ENCODE results near the gene CYB5B.

CYB5B gene

DNA sequence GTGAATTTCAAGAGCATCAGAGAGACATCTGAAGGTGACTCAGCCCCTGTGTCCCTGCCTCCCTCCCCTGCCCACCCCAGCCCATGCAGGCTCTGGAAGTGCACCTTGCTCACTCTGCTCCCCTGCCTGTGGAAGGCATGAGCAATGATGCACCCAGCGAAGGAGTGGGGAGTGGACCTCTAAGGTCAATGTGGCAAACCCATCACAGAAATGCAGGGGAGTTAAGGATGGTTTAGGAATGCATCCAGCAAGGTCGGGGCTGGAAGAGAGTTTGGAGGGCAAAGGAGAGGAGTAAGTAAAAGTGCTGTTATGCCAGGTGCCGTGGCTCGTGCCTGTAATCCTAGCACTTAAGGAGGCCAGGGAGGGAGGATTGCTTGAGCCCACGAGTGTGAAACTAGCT, 61.9 kb downstream of the CYB5B start:
- TF ChIP-seq NFRKB (IDR thresholded peaks at IDR 0.05) (no peak), BHLHE40 (IDR thresholded peaks at IDR 0.05; ENCODE audit: borderline replicate concordance) (no peak), L3MBTL2 (conservative IDR thresholded peaks at IDR 0.05) (no peak), FOXM1 (IDR thresholded peaks at IDR 0.05; ENCODE audit: borderline replicate concordance) (no peak), HDGF (IDR thresholded peaks at IDR 0.05; ENCODE audit: borderline replicate concordance) (no peak), SP1 (IDR thresholded peaks at IDR 0.05) (no peak), FOXA1 (IDR thresholded peaks at IDR 0.05) (no peak), TARDBP (IDR thresholded peaks at IDR 0.05) (no peak), FOXK2 (IDR thresholded peaks at IDR 0.05) (no peak), ARNT (IDR thresholded peaks at IDR 0.05) (no peak), ZNF384 (IDR thresholded peaks at IDR 0.05) (no peak), ELF4 (IDR thresholded peaks at IDR 0.05) (no peak), LEF1 (IDR thresholded peaks at IDR 0.05; ENCODE audit: borderline replicate concordance) (no peak)
- TF ChIP-seq, protein P1, sequence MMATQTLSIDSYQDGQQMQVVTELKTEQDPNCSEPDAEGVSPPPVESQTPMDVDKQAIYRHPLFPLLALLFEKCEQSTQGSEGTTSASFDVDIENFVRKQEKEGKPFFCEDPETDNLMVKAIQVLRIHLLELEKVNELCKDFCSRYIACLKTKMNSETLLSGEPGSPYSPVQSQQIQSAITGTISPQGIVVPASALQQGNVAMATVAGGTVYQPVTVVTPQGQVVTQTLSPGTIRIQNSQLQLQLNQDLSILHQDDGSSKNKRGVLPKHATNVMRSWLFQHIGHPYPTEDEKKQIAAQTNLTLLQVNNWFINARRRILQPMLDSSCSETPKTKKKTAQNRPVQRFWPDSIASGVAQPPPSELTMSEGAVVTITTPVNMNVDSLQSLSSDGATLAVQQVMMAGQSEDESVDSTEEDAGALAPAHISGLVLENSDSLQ (IDR thresholded peaks at IDR 0.05) = no peak
- ChIA-PET POLR2A (no interaction called here), CTCF (no interaction called here)
- DNase-seq (ENCODE audit: extremely low spot score) = no peak

DNA sequence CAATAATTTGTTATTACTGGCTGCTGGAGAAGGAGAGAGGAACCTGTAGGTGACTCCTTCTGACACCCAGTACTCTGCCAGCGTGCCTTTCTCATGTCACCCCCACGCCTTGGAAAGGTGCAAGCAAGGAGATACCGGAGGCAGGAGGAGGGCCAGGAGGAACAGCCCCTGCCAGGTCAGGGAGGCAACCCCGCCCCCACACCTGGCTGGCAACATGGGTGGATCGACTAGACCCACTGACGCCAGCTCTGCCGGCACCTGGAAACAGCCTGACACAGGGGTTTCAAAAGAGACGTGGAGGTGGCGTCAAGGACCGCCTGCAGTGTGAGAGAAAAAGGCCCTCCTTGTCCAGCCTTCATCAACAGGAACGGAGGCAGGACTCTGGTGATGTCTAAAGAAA, 62.3 kb downstream of the CYB5B start:
- CTCF ChIA-PET = no interaction called here
- no peak for DNase-seq (ENCODE audit: extremely low spot score)
- POLR2A ChIA-PET = no interaction called here
- no peak for TF ChIP-seq HDGF (IDR thresholded peaks at IDR 0.05; ENCODE audit: borderline replicate concordance)

DNA sequence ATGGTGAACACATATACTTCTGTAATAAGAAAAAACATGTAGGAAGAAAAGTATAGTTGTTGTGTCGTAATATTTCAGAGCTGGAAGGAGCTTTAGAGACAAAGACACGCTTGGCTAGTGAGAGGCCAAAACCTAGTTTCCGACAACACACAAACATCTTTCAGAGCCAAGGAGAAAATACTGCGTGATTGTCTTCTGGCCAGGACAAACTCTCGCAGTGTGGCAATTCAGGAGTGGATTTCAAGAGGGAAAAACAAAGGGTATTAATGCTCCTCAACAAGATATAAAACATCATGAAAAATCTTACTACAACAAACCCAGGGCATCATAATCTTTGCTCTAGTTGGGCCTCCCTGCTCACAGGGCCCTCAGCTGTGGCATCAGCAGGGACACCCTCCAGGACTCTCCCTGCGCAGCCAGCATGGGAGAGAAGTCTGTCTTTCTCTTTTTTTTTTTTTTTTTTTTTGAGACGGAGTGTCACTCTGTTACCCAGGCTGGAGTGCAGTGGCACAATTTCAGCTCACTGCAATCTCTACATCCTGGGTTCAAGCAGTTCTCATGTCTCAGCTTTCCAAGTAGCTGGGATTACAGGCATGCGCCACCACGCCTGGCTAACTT, 66.4 kb downstream of the CYB5B start:
- POLR2A ChIA-PET = no interaction called here
- DNase-seq (ENCODE audit: extremely low spot score) = no peak

DNA sequence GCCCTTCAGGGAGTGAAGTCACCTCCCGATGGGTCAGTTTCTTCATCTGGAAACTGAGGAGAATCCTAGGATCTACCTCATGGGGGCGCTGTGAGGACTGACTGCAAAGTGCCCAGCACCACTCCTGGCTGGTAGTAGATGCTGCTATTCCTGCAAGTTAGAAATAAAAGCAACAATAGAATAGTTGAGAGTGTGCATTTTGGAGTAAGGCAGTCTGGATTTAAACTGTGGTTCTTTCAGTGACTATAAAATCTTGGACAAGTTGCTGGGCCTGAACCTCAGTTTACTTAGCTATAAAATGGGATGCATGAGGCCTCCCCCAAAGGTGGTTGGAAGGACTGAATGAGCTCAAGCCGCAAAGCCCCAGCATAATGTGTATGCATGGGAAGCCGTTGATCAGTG, 70.6 kb downstream of the CYB5B start:
- POLR2A ChIA-PET = no interaction called here
- DNase-seq (ENCODE audit: extremely low spot score) = peak; percentile 48
- TF ChIP-seq FOXK2 (IDR thresholded peaks at IDR 0.05) = no peak
- TF ChIP-seq ELF4 (IDR thresholded peaks at IDR 0.05) = no peak
- TF ChIP-seq, protein P1 (IDR thresholded peaks at IDR 0.05) = no peak
- no peak for TF ChIP-seq HDGF (IDR thresholded peaks at IDR 0.05; ENCODE audit: borderline replicate concordance)
- no peak for TF ChIP-seq BHLHE40 (IDR thresholded peaks at IDR 0.05; ENCODE audit: borderline replicate concordance)
- no peak for TF ChIP-seq FOXM1 (IDR thresholded peaks at IDR 0.05; ENCODE audit: borderline replicate concordance)
- no peak for TF ChIP-seq FOXA1 (IDR thresholded peaks at IDR 0.05)
- TF ChIP-seq CTBP1 (IDR thresholded peaks at IDR 0.05; ENCODE audit: borderline replicate concordance) = no peak
- TF ChIP-seq L3MBTL2 (conservative IDR thresholded peaks at IDR 0.05) = no peak
- no peak for TF ChIP-seq LEF1 (IDR thresholded peaks at IDR 0.05; ENCODE audit: borderline replicate concordance)
- CTCF ChIA-PET = interaction anchor here (1.0 kb wide), 1 partner anchor 90 kb away, joined by 3 read pairs; no protein-coding TSS in a partner anchor

More for the DNA sequence above, 66.4 kb downstream of the CYB5B start:
- CTCF ChIA-PET = no interaction called here
- TF ChIP-seq, protein P1 (IDR thresholded peaks at IDR 0.05) = no peak
- TF ChIP-seq TARDBP (IDR thresholded peaks at IDR 0.05) (no peak), ELF4 (IDR thresholded peaks at IDR 0.05) (no peak), FOXK2 (IDR thresholded peaks at IDR 0.05) (no peak), LEF1 (IDR thresholded peaks at IDR 0.05; ENCODE audit: borderline replicate concordance) (no peak), ARNT (IDR thresholded peaks at IDR 0.05) (no peak), SP1 (IDR thresholded peaks at IDR 0.05) (no peak), L3MBTL2 (conservative IDR thresholded peaks at IDR 0.05) (no peak), FOXA1 (IDR thresholded peaks at IDR 0.05) (no peak)

DNA sequence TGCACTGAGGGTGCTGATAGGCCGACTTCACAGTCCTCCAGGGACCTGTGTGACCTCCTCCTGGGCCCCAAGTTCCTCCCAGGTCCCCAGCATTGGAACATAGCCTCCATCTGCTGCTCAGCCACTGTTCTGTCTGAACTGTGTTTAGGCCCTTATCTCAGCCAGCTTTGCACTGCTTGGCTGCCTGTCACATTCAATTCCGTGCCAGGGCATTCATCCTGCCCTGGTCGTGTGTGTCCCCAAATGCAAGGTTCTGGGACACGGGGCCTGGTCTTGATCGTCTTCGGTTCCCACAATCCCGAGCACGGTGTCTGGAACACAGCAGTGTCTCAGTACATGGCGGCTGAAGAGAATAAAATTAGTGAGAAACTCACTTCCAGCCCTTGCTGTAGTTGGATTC, 71.4 kb downstream of the CYB5B start:
- no peak for DNase-seq (ENCODE audit: extremely low spot score)
- ChIA-PET POLR2A (no interaction called here), CTCF (interaction anchor here (1.0 kb wide), 1 partner anchor 91 kb away, joined by 3 read pairs; no protein-coding TSS in a partner anchor)
- no peak for TF ChIP-seq SUZ12 (IDR thresholded peaks at IDR 0.05)
- TF ChIP-seq FOXM1 (IDR thresholded peaks at IDR 0.05; ENCODE audit: borderline replicate concordance) = no peak
- no peak for TF ChIP-seq LEF1 (IDR thresholded peaks at IDR 0.05; ENCODE audit: borderline replicate concordance)
- no peak for TF ChIP-seq SP1 (IDR thresholded peaks at IDR 0.05)

DNA sequence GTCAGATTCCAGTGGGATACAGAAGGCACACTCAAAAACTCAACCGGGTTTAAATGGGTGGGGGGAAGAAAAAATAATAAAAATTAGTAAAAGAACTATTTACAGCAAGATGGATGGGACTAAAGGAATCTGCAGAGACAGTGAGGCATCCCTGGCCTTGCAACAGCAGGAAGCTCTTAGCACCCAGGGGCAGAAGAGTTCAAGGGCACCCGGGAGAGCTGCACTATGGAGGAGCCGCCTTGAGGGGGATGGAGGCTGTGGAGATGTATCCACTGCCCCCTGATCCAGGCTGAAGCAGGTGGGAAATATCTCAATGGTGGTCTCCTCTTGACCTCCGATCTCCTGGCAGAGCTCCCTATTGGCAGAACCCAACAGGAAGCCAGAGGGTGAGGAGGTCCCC, 72.0 kb downstream of the CYB5B start:
- TF ChIP-seq HDGF (IDR thresholded peaks at IDR 0.05; ENCODE audit: borderline replicate concordance) (no peak), FOXK2 (IDR thresholded peaks at IDR 0.05) (no peak), SUZ12 (IDR thresholded peaks at IDR 0.05) (no peak), ZNF384 (IDR thresholded peaks at IDR 0.05) (no peak), NFRKB (IDR thresholded peaks at IDR 0.05) (no peak), TARDBP (IDR thresholded peaks at IDR 0.05) (no peak), FOXA1 (IDR thresholded peaks at IDR 0.05) (no peak), FOXM1 (IDR thresholded peaks at IDR 0.05; ENCODE audit: borderline replicate concordance) (no peak), ELF4 (IDR thresholded peaks at IDR 0.05) (no peak), ARNT (IDR thresholded peaks at IDR 0.05) (no peak), LEF1 (IDR thresholded peaks at IDR 0.05; ENCODE audit: borderline replicate concordance) (no peak), SP1 (IDR thresholded peaks at IDR 0.05) (no peak), BHLHE40 (IDR thresholded peaks at IDR 0.05; ENCODE audit: borderline replicate concordance) (no peak), L3MBTL2 (conservative IDR thresholded peaks at IDR 0.05) (no peak)
- TF ChIP-seq, protein P1 (IDR thresholded peaks at IDR 0.05) = no peak
- ChIA-PET POLR2A (no interaction called here), CTCF (no interaction called here)
- no peak for DNase-seq (ENCODE audit: extremely low spot score)
